Gastroesophageal sphincter (tissue), 3 donors: ENCODE results near the gene MDM1.

Experiments used
- CTCF ChIP-seq, 4 experiments: fragments of 200-600 bp in 2 of 4; fragments of 450-650 bp in 2 of 4; sonication (generic) in 1 of 4; IDR thresholded peaks; one replicate each; pipeline ENCODE4 v1.5.1; 2017 to 2019; ENCODE audit warnings: antibody characterized with exemption in 4 of 4, mild to moderate bottlenecking in 2 of 4, moderate library complexity in 2 of 4
- EP300 ChIP-seq: sonication (generic); formaldehyde crosslinking; IDR thresholded peaks from one replicate; pipeline ENCODE4 v1.6.1; 2017; ENCODE audit warnings: antibody characterized with exemption, mild to moderate bottlenecking
- POLR2A ChIP-seq, 2 donors: fragments of 450-650 bp; IDR thresholded peaks; one replicate each; pipeline ENCODE4 v1.6.1; 2017; ENCODE audit warnings: antibody characterized with exemption in 2 of 2, mild to moderate bottlenecking in 2 of 2, moderate library complexity in 1 of 2

DNA sequence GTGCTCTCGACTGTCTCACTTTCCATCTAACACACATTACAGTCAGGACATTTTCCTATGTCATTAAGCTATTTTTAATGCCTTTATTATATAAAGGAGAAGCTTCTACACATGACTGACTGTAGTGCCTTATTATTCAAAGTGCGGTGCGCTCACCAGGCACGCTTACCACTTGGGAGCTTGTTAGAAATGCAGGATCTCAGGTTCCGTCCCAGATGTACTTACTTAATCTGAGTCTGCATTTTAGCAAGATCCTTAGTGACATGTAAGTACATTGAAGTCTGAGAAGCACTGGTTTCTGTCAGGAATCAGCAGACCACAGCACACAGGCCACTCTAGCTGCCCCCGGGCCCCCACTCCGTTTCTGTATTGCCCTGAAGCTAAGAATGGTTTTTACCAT is 44.7 kb upstream of the MDM1 start:
- TF ChIP-seq POLR2A (IDR thresholded peaks at IDR 0.05) (no peak), EP300 (no peak), CTCF (IDR thresholded peaks at IDR 0.05) (no peak)
